ENCODE data around the gene GNAI3. TPM values are rescaled to one million over a fixed set of nuclear protein-coding genes. Genes with fewer than 3 reads are reported as not detected.

GNAI3 gene
- polyA plus RNA-seq, 2 of the 4 experiments (the other 2 are of a cell fraction): 5.3 to 8.7 TPM

DNA sequence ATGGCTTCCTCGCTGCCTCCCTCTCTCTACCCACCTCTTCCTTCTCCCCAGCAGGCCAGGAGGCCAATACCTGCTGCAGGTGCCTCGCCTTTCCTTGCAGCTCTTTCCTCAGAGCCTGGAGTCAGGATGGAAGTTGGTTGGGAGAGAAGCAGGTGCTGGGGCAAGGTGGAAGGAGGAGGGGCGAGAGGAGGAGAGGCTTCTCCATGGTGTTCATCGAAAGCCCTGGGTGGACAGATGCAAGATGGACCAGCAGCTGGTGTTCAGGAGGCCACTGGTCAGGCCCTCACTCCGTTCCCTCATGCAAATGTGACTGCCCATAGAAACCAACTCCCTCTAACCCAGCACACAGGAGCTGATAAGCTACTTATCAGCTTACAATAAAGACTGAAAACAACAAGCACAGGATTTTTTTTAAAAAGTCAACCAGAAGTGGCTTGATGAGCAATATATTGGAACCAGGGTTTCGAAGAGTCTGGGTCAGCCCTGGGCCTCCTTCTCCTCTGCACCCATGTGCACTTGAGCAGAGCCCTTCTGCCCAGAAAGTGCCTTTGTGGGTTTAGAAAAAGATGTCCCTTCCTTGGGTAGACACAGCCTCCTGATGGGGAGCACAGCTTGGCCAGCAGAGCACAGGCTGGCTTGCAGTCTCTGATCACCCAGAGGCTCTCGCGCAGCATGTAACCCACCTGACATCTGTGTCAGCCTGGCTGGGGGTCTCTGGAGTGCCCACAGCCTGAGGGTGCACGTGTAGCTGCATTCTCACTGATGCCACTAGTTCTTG is 90.8 kb downstream of the GNAI3 start (continued):
- TF ChIP-seq, protein P1, sequence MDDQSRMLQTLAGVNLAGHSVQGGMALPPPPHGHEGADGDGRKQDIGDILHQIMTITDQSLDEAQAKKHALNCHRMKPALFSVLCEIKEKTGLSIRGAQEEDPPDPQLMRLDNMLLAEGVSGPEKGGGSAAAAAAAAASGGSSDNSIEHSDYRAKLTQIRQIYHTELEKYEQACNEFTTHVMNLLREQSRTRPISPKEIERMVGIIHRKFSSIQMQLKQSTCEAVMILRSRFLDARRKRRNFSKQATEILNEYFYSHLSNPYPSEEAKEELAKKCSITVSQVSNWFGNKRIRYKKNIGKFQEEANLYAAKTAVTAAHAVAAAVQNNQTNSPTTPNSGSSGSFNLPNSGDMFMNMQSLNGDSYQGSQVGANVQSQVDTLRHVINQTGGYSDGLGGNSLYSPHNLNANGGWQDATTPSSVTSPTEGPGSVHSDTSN (IDR thresholded peaks at IDR 0.05): no peak
- TF ChIP-seq HOXB13 (CRISPR knock-in tag; IDR thresholded peaks at IDR 0.05; ENCODE audit: low read depth): no peak
- TF ChIP-seq, protein P2, sequence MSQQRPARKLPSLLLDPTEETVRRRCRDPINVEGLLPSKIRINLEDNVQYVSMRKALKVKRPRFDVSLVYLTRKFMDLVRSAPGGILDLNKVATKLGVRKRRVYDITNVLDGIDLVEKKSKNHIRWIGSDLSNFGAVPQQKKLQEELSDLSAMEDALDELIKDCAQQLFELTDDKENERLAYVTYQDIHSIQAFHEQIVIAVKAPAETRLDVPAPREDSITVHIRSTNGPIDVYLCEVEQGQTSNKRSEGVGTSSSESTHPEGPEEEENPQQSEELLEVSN (IDR thresholded peaks at IDR 0.05; ENCODE audit: borderline replicate concordance, low read depth): no peak
- TF ChIP-seq ZNF302 (CRISPR knock-in tag; IDR thresholded peaks at IDR 0.05): no peak
- no peak for TF ChIP-seq MAFK (IDR thresholded peaks at IDR 0.05; ENCODE audit: partially characterized antibody)
- TF ChIP-seq ESRRA (IDR thresholded peaks at IDR 0.05; ENCODE audit: borderline replicate concordance, low read length): no peak
- TF ChIP-seq NPAS2 (CRISPR knock-in tag; IDR thresholded peaks at IDR 0.05; ENCODE audit: borderline replicate concordance): no peak

DNA sequence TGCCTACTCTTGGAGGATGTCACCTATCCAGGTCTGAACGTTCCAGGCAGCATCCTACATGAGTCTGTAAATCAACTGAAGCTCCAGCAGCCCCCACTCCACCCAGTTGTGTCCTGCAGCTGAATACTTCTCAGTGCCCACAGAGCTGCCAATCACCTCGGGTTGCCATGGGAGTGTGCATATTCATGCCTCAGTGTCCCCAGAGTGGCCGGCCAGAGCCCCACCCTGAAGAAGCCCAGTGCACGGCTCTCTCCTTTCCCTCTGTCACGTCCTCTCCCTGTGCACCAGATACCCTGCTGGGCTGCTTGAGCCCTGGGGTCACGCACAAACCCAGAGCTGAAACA is 91.4 kb downstream of the GNAI3 start:
- POLR2A ChIA-PET: interaction anchor here (0.9 to 2.2 kb wide), 5 partner anchors 92 to 344 kb away, joined by 3 to 20 read pairs (median 4); partner anchors contain the start of genes AHCYL1 and GNAI3
- H3K4me1 ChIP-seq: peaks cover 29% of the 10 kb centered on the region
- H3K27ac ChIP-seq: no peak overlapping the region
- H3K9me3 ChIP-seq: no peaks in the 10 kb centered on the region
- DNase-seq (ENCODE audit: low read depth in 1 of 2, low spot score in 1 of 2): no peak
- peak; percentile 9 to 11; a peak in 3 of 6 replicates for ATAC-seq
- no peak overlapping the region for H3K4me2 ChIP-seq
- no peak overlapping the region for H3K4me3 ChIP-seq
- WGBS (ENCODE audit: missing lambda C conversion rate): 31% methylated on average over 4 of the region's 6 CpGs
- TF ChIP-seq CEBPB (IDR thresholded peaks at IDR 0.05): no peak
- TF ChIP-seq MYC (IDR thresholded peaks at IDR 0.05; ENCODE audit: borderline replicate concordance, low read length): no peak
- TF ChIP-seq BHLHE40 (IDR thresholded peaks at IDR 0.05; ENCODE audit: low read depth, low read length): no peak
- TF ChIP-seq JUN (IDR thresholded peaks at IDR 0.05): no peak
- TF ChIP-seq GATA3 (IDR thresholded peaks at IDR 0.05; ENCODE audit: borderline replicate concordance): no peak
- TF ChIP-seq FOSL2 (IDR thresholded peaks at IDR 0.05): no peak
- no peak for TF ChIP-seq FOSL2 (CRISPR knock-in tag; IDR thresholded peaks at IDR 0.05)
- no peak for TF ChIP-seq ZNF302 (CRISPR knock-in tag; IDR thresholded peaks at IDR 0.05)
- no peak for TF ChIP-seq KDM5A (IDR thresholded peaks at IDR 0.05)
- TF ChIP-seq, protein P3, sequence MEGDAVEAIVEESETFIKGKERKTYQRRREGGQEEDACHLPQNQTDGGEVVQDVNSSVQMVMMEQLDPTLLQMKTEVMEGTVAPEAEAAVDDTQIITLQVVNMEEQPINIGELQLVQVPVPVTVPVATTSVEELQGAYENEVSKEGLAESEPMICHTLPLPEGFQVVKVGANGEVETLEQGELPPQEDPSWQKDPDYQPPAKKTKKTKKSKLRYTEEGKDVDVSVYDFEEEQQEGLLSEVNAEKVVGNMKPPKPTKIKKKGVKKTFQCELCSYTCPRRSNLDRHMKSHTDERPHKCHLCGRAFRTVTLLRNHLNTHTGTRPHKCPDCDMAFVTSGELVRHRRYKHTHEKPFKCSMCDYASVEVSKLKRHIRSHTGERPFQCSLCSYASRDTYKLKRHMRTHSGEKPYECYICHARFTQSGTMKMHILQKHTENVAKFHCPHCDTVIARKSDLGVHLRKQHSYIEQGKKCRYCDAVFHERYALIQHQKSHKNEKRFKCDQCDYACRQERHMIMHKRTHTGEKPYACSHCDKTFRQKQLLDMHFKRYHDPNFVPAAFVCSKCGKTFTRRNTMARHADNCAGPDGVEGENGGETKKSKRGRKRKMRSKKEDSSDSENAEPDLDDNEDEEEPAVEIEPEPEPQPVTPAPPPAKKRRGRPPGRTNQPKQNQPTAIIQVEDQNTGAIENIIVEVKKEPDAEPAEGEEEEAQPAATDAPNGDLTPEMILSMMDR (IDR thresholded peaks at IDR 0.05): no peak
- TF ChIP-seq, protein P4, sequence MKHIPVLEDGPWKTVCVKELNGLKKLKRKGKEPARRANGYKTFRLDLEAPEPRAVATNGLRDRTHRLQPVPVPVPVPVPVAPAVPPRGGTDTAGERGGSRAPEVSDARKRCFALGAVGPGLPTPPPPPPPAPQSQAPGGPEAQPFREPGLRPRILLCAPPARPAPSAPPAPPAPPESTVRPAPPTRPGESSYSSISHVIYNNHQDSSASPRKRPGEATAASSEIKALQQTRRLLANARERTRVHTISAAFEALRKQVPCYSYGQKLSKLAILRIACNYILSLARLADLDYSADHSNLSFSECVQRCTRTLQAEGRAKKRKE (CRISPR knock-in tag; IDR thresholded peaks at IDR 0.05; ENCODE audit: low read depth): no peak
- no peak for TF ChIP-seq RNF2 (IDR thresholded peaks at IDR 0.05; ENCODE audit: borderline replicate concordance, low read depth)
- TF ChIP-seq RCOR1 (IDR thresholded peaks at IDR 0.05; ENCODE audit: low read depth, low read length): no peak
- TF ChIP-seq CBX2 (IDR thresholded peaks at IDR 0.05; ENCODE audit: borderline replicate concordance, low read depth): no peak
- TF ChIP-seq ZC3H11A (IDR thresholded peaks at IDR 0.05): no peak
- no peak for FAIRE-seq
- CTCF ChIA-PET: interaction anchor here (0.6 to 21.4 kb wide), 36 partner anchors 10 to 385 kb away, joined by 3 to 295 read pairs (median 5); partner anchors contain the start of genes AHCYL1, EPS8L3, GNAI3 and GSTM4

Data from A549 (cell line).